IPS-NIHi7 (cell line): Measurements from ENCODE around the gene PEMT.

ENCODE experiments used
- DNase-seq: peaks from one replicate; pipeline ENCODE4 v3.0.0; 2012; ENCODE audit warnings: mixed read lengths; ENCODE audit errors: extremely low spot score

PEMT gene

DNA sequence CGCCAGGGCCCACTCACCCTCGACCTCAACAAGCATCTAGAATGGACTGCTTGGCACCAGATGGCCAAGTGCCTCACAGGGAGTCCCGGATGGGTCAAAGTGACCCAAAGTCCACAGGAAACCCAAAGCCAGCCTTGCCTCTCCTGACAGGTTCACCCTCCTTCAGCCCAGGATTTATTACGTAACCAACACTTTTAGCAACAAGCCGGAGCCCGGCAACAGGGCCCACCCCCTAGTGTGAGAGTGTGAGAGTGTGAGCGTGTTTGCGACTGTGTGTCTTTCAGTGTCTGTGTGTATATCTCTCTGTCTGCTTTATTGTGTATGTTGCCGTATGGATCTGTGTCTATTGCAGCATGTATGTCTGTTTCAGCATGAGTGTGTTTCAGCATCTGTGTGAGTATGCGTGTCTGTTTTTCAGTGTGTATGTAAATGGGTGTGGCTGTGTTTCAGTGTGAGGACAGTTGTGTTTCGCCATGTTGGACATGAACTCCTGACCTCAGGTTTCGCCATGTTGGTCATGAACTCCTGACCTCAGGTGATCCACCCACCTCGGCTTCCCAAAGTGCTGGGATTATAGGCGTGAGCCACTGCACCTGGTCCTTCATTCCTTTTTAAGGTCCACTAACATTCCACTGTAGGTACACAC is 13.7 kb upstream of the PEMT start:
- no peak for DNase-seq

DNA sequence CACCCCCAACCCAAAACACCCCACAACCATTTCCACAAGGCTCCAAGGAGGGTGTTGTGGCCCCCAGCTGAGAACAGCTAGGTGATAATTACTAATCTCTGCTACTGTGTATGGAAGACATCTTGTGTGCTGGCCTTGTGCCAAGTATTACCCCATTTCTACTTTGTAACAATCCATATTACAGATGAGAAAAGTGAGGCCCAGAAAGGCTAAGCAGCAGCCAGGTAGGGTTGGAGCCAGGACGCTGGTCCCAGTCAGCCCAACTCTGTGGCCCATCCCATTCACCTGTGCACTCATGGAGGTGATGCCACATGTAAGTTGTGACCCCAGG is 12.4 kb upstream of the PEMT start:
- no peak for DNase-seq

DNA sequence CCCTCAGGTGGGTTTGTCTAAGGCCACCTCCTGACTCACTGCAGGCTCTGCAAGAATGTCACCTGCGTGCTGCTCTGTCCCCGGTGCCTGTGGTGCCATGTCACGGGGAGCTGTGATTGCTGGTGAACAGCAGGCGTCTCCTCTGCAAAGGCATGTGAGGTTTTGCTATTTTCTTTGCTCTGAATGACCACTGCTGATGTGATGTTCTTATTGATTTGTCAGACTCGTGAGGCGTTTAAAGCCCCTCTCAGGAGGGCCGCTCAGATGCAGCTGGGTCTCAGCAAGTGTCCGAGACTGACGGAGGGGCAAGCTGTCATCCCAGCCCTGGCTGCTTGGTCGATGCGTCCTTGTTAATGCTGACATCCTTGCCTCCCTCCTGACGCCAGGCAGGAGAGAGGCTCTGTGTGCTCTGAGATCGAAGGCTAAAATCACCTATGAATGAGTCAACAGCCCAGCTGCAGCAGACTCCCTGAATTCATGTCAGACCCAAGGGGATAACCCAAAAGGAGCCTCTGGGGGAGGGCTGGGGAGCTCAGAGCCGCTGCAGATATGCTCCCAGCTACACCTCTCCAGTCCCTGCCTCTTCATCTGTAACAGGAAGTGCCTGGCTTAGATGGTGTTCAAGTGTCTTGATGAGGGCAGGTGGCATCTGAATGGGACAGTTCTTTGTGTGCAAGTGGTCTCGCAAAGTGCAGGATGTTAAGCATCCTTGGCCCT is 11.8 kb upstream of the PEMT start:
- DNase-seq: no peak

DNA sequence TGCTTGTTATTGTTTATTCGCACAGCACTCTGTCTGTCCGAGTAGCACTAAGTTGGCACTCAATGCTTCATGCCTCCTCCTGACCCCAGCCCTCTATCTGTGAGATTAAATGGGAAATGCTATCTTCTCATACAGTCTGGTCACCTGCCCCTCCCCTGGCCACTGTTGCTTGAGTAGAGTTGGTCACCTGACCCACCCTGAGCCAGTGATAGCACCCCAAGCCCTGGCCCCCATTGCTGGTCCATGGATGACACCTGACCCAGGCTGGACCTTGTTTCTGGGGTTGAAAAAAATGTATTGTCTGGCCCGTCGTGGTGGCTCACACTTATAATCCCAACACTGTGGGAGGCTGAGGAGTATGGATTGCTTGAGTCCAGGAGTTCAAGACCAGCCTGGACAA is 8.5 kb upstream of the PEMT start:
- no peak for DNase-seq

DNA sequence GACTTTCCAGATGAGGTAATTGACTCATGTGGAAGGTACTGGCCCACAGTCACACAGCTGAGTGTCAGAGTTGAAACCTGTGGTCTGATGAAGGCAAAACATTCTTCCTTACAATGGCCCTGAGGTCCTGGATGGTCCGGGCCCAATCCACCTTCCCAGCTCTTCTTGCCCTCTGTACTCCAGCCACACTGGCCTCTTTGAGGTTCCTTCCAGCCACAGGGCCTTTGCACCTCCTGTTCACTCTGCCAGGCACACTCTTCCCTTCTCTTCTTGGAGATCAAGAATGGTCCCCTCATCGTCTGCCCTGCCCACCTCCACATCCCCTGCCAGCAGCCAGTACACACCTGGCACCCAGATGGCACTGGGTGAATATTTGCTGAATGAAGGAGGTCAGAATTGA is 6.5 kb upstream of the PEMT start:
- DNase-seq: no peak

DNA sequence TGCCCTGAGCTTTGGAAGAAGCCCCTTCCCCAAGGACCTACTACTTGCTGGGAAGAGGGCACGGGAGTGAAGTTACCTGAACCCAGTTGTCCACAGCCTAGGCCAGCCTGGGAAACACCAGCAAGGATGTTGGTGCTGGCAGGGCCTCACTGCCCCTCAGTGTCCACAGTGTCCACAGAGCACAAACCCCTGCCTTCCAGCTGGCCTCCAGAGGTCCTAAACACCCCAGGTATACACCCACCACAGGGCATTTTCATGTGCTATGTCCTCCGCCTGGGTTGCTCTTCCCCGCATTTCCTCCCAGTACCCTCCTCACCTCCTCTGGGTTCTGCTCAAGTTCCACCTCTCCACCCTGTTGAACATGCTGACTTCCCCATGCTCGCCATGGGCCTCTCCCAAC is 4.2 kb upstream of the PEMT start:
- no peak for DNase-seq

DNA sequence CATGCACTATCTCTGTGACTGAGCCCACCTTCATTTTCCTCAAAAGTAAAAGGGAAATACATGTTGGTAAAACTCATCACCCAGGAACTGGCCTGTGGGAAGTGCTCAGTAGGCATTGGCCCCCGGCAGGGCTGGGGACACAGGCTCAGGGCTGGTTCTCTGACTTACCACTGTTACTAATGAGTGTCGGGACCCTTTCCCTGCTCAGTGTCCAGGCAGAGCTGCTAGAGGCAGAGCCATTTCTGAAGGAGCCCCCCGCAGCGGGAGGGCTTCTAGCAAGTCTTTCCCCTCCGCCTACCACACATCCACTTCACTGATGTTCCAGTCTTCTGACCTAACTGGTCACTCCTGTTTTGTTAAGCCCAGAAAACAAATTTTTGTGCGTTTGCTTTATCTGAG is 1.7 kb upstream of the PEMT start:
- DNase-seq: no peak

DNA sequence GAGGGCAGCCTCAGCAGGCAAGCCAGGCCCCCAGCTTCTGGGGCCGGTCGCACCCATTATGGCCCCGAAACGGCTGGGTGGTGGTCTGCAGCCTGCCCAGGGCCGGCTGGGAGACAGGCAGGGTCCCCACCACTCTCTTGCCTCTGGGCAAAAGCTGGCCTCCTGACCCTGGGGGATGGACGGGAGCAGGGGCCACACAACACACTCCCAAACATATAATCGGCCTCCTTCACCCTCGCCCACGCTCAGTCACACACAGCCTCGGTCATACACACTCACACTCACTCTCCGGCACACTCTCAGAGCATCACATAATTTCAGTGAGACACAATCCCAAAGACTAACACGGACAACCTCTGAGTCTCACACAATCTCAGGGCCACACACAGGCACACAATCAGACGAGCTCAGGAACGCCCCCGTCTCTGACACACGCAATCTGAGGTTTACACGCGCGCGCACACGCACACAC is 589 bp downstream of the PEMT start:
- DNase-seq: no peak

DNA sequence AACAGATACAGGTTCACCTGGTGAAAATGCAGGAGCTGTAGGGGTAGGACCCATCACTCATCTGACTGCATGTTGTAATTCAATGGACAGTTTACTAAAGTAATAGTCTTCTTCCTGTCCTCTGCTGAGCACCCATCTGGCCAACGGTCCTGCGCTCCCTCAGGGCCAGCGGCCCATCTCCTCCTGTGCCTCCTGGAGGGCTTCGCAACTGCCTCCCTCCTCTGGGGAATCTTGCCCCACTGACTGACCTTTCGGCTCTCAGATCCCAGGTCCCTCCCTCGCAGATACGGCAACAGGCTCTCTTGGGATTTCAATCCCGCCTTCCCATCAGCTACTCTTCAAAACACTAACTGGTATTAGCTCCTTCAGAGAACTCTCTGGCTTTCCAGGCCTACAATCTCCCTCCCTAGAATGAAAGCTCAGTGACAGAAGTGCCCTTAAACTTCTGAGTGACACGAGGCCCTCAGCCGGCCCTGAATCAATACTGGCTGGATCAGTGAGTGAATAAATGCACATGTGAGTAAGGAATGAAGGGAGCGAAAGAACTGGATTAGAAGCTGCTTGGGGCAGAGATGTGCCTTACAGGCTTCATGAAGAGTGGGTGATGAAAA is 1.3 kb downstream of the PEMT start:
- DNase-seq: no peak

DNA sequence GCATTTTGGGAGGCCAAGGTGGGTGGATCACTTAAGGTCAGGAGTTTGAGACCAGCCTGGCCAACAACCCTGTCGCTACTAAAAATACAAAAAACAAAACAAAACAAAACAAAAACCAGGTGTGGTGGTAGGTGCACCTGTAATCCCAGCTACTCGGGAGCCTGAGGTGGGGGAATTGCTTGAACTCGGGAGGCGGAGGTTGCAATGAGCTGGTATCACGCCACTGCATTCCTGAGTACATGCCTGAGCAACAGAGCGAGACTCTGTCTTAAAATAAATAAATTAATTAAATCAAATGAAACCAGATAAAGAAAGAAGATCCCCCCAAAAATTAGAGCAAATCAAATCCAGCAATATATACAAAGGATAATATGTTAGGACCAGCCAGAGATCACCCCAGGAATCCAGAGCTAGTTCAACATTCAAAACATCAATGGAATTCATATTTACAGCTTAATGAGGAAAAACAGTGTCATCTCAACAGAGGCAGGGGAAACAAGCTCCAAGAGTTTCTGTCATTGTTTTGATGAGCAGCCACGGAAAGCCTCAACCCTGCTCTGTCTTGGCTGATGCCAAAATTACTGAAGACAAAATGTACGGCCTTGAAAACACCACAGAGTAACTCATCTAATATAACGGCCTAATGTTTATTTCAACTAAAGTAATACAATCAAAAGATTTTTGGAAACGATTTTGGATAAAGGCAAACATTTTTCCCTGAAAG is 3.7 kb downstream of the PEMT start:
- DNase-seq: no peak

DNA sequence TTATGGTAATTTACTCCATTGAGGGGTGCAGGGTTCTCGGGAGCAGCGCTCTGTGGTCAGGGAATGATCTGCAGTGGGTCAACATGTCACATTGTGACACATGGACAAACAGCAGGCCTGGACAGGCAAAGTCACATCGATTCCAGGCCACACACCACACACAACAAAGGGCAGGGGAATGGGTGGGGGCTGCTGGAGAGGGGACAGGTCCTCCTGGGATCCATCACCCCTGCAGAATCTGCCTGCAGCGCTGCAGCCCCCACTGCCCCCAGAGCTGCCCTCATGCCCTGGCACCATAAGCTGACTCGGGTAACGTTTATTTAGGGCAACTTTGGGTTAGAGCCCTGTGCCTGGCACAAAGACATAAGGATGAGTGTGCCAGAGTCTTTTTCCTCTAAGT is 9.1 kb downstream of the PEMT start:
- DNase-seq: no peak

DNA sequence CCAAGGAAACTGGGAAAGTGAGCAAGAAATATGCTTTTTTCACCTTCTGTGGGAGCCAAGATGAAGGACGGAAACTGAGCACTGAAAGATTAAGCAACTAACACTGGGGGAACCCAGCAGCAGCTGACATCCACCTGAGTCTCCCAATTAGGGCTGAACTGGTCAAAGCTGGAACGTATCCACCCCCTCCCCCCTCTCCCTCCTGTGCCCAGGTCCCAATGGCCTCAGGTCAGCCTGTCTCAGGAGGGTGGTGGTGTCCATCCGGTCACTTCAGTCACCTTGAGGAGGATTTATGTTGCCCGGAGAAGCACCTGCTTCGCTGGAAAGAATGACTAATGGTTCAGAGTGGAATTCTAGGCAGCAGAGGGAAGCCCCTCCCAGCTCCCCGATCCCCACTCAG is 10.0 kb downstream of the PEMT start:
- DNase-seq: no peak

DNA sequence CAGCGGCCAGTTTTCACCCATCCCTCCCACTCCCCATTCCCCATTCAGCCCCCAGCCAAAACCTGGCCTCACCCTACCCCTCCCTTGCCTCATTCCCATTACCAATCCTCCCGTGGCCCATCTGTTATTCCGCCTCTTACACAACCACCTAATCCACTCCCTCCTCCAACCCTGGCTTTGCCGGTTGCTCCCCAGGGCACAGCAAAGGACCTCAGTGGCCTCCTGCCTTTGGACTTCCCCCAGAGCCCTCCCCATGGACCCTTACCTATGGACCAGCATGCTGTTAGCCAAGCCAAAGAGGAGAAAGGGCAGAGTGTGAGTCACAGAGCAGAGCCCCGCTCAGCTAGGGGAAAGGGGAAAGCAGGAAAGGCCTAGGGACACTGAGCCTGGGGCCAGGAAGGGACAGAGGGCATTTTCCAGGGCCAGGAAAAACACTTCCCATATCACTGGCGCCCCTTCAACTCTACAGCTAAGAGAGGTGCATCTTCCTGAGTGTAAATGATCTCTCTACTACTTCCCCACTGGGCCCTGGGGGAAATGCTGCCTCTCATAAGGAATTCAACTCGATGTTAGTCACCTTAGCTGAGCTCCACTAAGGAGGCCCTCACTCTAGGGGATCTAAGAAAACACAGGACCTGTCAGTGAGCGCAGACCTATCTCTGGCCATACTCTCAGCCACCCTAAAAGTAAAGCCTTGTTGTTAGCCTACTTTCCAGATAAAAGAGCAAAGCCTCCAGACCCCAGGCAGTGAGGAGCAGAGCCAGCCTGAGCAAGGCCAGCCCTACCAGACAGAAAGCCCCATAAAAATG is 10.6 kb downstream of the PEMT start:
- no peak for DNase-seq

DNA sequence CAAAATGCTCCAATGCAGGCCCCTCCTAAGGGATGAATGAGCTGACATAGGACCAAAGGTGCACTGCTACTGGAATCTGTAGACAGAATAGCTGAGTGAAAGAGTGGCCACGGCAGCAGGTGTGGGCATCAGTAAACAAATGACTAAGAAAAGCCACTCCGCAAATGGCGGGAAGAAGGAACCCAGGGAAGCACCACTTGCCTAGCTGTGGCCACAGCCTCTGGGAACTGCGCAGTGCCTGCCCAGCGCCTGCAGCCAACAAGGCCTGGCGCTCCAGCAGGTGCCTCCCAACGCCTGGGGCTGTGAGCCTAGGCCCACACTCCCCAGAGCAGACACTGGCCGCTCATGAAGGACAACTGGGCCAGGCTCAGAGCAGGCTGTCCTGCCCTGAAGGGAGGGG is 11.8 kb downstream of the PEMT start:
- DNase-seq: no peak

DNA sequence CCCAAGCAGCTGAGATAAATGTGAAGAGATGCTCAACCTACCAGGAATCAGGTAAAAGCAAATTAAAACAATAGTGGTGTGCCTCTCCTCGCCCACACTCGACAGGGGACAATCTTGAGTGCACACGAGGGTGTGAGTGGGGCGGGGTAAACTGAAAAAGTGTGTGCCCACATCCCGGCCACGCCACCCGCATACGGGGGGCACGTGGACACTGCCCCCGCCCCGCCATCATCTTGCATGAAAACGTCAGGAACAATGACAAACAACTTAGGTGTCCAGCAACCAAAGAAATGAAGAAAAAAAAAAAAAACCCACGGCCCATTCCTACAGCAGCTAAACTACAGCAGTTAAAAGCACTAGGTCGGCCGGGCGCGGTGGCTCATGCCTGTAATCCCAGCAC is 14.1 kb downstream of the PEMT start:
- no peak for DNase-seq

DNA sequence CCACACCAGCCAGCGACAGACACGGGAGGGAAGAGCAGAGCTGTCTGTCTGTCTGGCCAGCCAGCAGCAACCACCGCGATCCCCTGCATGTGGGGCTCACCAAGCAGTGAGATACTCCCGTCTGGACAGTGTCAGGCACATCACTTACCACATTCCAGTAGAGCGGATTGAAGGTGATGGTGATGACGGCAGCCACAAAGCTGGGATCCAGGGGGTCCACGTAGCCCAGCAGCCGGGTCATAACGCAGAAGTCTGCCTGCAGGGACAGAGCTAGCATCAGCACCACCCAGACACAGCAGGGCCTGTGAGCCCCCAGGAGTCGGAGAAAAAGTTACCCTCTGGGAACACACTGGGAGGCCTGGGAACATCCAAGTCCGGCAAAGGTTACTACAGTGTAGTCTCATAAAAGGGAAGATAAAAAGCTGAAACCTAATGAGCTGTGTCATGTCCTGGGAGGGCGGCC is 14.7 kb downstream of the PEMT start:
- no peak for DNase-seq

DNA sequence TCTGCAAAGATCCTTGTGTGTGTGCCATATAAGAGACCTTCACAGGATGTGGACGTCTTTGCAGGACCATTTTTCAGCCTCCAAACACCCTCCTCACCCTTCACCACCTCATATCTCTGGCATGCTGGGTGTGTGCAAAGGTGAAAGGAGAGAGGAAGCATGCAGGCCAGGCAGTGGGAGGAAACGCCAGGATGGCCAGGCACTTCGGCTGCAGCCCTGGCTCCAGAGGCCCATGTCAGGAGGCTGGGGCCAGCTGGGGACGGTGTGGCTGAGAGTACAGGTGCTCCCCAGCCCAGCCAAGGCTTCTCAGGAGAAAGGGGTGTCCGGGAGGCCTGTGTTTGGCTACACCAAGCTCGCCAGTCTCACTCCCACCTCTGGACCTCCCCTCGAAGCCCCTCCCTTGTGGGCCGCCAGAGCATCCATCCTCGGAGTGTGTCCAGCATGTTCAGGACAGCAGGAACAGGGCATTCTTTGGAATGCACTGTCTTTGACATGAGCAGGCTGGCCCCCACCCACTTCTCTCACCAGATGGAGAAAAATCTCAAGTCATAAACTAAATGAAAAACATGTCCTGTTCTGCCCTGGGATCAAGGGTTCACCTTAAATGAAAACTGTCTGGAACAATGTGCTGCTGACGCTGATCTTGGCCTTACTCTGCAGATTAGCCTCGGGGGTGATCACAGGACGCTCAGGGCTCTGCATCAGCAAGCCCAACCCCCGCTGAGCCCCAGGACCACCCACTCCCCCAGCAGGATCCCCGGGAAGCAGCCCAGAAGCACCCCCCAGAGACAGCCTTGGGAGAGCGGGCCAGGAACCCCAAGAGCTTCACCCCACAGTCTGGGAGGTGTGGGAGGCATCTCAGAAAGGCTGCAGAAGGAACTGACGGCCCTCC is 15.9 kb downstream of the PEMT start:
- DNase-seq: no peak

DNA sequence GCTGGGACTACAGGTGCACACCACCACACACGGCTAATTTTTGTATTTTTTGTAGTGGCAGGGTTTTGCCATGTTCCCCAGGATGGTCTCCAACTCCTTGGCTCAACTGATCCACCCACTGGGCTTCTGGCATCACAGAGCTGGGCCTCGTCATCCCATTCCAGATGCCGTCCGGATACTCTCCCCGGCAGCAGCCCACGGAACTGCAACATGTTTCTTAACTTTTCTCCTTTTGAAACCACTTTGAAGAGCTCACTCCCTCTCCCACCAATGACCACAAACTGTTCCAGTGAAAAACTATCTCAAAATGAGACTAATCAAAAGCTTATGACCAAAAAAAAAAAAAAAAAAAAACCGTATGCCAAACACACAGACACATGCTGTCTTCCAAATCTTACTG is 17.6 kb downstream of the PEMT start:
- DNase-seq: no peak

DNA sequence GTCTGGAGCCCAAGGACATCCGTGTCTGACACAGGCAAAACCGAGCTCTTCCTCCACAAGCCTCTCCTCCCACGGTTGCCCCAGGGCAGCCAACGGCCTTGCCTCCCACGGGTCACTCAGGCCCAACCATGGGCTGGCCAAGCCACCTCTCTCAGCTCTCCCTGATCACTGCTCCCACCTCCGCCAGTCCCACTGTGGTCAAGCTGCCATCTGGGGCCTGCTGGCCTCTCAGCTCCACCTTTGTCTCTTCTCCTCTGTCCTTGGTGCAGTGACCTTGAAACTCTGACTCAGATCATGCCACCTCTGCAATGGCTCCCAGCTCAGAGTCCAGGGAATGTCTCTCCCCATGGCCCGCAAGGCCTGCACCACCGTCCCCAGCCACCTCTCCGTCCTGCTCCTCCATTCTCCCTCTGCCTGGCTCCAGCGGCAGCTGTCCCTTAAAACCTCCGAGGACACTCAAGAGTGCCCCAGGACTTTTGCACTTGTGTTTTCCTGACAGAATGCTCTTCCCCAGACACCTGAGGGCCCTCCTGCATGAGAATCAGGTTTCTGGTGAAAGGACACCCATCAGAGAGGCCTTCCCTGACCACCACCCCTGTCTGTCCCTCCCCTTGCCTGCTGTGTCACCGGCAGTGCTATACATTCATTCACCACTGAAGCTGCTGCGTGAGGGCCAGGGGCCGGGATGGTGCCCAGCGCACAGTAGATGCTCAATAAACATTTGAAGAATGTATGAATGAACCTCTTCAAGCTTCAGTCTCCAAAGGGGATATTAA is 19.3 kb downstream of the PEMT start:
- DNase-seq: no peak
